HG02798 (cell line): ENCODE measurements around the gene C15orf62.

Experiments used
- ATAC-seq: cut with Tn5 transposase; IDR thresholded peaks from one replicate; pipeline ENCODE4 v1.9.1; 2021; ENCODE audit warnings: mild to moderate bottlenecking; ENCODE audit not compliant: unreplicated experiment, poor library complexity

The C15orf62 gene

DNA sequence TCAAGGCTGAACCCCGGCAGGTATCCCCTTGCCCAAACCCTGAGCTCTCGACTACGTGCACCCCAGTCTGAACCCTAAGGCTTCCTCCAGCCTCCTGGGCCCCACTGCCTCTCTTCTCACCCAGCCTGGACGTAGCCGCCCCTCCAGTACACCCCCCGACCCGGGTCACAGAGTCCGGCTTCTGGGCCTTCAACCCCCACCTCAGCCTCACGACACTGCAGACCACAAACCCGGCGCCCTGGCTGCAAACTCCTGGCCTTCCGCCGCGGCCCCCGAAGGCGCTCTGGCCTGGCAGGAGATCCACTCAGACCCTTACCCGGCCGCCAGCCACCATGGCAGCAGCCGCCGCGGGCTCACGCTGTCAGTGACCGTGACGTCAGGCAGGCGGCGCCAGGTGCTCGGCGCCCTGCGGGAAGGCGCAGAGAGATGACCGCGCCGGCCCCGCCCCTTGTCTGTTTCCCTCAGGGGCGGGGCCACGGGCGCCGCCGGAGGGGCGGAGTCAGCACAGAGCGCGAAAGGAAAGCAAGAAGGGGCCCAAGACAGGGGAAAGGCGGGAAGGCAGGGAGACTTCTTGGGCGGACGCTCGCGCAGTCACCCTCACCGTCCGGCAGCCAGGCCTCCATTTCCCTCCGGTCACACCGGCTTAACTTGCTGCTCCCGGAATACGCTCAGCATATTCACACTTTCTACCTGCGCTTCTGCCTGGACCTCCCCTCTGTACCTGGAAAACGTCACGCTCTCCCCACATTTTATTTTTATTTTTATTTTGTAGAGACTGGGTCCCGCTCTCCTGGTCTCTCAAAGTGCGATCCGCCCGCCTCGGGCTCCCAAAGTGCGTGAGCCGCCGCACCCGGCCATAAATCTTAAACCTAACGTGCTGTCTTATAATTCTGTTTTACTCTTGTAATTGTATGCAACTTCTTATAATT is 14.6 kb upstream of the C15orf62 start, which contains the start of gene RMDN3:
Gene RMDN3 (minus strand): TSS at position 372 of the 929 bp plus-strand sequence. CDS start 471 bp downstream, outside the sequence.
- ATAC-seq, result peak; percentile 88

DNA sequence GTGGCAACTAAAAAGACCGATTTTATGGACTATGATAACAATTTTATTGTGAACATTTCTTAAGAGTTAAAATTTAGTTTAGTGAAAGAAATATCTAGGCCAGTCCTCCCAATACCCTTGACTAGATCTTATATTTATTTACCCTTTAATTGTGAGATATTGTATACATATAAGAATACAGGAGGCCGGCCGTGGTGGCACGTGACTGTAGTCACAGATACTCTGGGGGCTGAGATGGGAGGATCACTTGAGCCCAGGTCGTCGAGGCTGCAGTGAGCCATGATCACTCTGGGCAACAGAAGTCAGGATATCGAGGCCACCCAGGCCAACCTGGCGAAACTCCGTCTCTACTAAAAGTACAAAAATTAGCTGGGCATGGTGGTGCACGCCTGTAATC is 14.0 kb upstream of the C15orf62 start:
- ATAC-seq, result no peak

DNA sequence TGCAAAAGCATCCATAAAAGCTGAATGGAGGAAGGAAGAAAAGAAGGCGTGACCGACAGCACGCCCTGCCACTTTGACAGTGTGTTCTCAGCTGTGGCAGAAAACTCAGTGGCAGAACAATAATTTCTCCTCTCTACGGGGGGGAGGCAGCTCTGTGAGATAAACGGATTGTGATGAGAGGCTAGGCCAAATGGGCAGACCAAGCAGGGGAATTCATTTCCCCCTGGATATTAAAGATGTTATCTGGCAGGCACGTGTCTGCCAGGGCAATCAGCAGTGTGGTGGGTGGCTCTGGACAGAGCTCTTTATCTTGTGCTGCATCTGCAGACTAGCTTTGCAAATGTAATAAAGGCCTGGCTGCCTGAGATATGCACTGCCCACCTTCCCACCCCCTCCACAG is 12.8 kb upstream of the C15orf62 start:
- ATAC-seq, result no peak

DNA sequence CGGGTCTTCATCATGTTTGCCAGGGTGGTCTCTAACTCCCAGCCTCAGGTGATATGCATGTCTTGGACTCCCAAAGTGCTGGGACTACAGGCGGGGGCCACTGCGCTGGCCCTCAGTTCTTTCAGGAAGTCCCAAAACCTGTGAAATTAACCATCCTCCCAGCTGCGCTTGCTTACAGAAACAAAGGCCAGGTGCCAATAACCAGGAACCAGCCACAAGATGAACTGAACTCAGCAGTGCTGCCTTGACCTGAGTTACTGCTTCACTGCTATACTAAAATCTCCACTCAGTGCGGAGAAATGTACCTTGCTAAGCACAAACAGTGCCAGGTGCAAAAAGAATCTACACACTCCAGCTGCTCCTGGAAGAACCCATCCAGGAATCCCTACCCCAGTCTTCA is 9.8 kb upstream of the C15orf62 start:
- no peak for ATAC-seq

DNA sequence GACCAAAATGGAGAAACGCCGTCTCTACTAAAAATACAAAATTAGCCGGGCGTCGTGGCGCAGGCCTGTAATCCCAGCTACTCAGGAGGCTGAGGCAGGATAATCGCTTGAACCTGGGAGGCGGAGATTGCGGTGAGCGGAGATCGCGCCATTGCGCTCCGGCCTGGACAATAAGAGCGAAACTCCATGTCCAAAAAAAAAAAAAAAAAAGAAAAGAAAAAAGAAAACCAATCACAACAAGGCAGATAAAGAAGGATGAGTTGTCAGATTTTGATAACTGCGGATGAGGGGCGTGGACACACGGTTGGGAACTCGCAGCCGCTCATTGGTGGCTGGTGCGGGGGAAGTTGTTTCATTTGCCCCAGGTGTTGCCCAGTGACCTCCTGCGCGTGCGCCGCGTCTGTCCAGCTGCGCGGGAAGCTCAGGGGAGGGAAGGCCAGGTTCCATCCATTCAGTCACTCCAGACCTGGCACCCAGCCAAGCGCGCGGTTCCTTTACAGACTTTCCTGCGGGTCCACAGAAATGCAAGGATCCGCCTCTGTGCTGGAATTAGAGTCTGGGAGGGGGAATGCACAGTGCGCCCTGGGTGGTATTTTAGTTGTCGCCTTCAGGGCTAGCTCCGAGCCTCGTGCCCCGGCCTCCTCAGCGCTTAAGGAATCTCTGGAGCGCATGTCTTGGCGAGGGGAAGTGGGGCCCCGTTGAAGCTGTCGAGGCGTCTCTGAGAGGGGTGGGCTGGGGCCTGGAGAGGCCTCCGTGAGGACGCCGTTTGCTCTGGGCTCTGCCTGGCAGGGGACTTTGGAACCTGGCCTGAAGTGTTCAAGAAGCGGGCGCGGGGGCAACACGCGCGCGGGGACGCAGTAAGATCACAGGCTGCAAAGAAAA is 6.6 kb upstream of the C15orf62 start:
- ATAC-seq, result no peak

DNA sequence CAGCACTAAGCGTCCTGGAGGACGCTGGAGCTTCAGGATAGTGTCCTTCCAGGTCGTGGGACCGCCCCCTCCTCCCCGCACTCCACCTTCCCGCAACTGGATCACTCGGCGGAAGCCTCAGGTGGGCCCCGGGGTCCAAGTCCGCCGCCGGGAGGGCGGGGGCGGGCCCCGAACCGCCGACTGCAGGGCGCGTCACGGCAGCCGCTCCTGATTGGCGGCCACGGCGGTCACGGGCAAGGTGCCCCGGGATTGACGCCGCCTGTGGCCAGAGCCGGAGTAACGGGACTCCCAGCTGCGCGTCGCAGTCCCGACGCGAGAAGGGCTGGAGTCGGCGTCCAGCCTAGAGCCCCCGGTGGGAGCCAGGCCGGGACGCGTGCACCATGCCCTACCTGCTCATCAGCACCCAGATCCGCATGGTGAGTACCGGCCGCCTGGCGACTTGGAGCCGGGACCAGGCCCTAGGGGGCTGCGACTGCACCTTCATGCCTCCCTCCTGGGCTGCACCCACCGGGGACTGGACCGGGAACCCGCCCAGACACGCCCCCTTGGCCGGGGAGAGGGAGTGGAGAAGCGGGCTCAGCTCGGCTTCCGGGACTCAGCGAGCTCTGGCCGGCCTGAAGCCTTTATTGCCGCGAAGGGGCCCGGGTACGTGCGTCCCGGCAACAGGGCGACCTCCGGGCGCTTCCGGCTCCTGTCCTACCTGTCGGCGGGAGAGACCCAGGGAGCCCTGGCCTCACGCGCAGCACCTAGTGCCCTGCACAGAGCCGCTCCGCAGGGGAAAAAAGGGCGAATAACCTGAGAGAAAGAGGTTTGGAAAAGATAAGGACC is 5.8 kb upstream of the C15orf62 start, which contains the start of gene GCHFR:
Gene GCHFR (plus strand): TSS at position 268 of the 828 bp plus-strand sequence. CDS start 113 bp downstream, at position 381.
- peak; percentile 66 for ATAC-seq

DNA sequence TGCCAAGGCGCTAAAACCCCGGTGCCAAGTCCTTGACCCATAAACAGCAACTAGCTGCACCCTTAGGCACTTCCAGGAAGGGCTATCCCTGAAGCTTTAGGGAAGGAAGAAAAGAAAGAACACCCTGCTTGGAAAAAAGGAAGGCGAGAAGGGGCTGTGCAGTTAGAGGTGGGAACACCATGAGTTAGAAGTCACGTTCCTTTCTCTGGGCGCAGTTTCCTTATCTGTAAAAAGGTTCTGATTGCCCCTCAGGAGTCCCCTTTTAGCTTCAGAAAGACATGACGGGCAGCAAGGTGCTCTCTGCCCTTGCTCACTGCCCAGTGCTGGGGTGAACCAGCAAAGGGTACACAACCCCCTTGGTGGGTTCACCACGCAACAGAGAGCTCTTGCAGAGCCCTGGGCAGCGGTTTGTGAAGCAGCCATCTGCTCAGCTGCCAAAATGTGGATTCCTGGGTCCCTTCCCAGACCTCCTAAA is 5.1 kb upstream of the C15orf62 start:
- ATAC-seq, result no peak

DNA sequence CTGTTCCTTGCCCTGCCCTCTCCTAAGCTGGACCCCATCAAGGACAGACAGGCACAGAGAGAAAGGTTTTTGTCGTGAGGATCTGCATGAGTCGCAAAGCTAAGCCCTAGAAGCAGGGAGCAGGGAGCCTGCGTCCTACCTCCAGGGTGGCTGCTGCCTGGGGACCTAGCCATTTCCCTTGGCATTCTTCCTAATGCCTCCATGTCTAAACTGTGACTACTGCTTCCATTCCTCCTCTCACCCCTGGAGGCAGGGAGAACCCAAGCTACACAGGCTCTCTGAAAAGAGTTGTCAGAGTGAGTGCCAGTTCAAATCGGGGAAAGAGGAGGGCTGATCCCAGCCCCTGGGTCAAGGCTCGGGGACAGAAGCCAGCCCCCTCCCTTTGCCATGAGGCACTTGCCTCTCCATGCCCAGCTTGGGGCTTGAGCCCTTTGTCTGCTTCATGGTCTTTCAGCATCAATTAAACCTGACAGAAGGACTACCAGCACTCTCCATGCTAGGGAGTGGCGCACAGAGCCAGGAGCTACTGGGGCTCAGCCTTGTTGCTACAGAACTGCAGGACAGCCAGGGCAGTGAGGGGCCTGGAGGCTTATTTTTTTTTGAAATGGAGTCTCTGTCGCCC is 3.5 kb upstream of the C15orf62 start:
- ATAC-seq, result no peak

DNA sequence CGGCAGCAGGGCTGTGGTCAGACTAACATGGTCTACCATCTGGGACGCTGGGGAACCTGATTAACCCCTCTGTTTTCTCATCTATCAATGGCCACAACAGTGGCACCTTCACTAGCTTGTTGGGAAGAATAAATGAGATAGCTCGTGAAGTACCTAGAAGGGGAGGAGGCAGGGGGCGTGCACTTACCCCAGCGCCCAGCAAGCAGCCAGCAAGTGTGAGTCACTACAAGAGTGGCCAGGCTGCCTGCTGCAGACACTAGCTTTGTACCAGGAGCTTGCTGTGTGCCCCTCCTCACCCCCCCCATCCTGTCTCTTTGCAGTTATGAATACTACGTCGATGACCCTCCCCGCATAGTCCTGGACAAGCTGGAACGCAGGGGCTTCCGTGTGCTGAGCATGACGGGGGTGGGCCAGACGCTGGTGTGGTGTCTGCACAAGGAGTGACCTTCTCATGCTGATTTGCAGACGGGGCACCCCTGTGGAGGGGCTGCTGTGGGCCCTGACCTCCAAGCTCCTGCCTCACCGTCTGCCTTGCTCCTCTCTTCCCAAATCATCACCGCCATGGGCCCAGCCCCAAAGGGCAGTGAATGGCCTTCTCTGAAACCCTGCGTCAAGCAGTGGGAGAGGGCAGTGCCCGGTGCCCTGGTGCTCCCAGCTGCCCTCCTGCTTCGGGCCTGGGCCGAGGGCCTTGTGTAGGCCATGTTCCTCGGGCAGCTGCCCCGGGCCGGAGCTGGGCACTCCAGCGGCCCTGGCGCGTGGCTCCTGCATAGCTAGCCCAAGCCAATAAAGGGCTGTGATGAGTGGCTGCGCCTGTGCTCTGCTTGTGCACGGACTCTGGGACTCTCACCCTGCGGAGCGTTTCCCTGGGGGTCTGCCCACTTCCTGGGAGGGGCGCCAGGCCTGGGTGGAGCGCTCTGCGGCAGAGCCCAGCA is 2.6 kb upstream of the C15orf62 start:
- ATAC-seq, result no peak

DNA sequence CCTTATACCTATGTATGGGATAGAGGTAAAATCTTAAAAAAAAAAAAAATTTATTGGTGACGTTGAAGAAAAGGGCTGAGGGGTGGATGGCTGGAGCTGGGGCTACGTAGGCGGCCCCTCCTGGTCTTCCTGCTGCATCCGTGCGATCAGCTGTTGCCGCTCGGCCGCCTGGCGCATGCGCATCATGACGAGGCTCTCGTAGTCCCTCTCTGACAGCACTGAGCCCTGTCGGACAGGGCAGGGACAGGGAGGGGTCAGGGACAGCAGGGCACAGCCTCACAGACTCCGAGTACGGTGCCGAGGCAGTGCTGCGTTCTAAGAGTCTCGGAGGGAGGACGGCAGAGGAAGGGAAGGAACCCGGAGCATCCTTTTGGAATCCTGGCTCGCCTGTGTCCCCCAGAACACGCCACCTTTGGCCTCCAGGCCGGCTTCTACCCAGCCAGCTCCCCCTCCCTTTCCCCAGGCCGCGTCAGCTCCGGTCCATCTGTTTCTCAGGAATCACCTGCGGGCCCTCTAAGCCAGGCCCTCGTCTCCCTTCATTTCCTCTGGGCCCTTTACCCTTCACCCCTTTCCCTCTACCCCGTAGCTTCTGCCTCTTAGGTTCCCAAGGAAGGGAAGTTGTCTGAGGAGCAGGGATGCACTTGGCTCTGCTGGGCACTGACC is 1.8 kb upstream of the C15orf62 start:
- ATAC-seq, result no peak

DNA sequence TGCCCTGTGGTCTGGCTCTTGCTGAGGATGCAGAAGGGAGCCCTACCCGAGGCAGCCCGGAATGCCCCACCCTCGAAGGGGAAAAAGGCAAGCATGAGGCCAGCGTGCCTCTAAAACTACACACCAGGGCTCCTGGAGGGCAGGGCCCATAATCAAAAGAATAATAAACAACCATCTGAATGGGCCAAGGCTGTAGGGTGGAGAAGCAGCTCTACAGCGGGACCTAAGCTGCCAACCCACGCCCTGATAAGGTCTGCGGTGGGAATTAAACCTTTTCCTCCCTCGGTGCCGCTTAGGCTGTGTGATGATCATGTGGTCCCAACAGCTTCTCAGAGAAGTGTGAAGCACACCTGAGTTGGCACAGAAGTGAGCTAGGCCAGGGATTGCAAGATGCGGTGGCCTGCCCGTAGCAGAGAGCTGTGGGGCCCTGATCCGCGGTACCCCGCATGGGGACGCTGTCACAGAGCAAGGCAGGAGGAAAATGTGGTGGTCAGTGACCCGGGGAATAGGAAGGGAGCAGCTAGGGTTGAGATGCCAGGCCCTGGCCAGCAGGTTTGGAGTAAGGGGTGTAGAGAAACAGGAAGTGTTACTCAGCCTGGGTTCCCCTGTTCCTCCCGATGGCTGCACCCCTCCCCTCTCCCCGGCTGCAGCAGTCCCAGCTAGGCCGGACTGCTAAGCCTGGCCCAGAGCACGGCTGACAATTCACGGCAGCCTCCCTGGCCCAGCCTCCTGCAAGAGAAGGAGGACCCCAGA is 1.1 kb upstream of the C15orf62 start:
- ATAC-seq, result peak; percentile 3

DNA sequence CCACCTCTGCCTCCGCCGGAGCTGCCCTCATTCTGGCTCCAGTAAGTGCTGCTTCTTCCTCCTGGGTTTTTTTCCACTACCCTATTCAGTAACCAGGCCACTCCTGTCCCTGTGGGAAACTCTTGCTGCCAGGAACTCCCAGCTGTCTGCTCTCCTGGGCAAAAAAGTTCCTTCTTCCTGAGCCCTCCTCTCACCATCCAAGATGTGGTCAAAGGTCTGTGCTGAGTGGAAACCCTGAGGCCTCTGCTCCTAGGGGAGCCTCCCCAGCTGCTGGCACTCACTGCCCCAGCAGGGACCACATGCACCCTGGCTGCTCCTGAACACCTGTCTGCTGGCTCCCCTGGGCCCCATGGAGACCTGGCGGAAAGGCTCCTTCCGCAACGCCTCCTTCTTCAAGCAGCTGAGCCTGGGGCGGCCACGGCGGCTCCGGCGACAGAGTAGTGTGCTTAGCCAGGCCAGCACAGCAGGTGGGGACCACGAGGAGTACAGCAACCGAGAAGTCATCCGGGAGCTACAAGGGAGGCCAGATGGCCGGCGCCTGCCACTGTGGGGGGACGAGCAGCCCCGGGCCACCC is 454 bp downstream of the C15orf62 start:
- ATAC-seq, result no peak

DNA sequence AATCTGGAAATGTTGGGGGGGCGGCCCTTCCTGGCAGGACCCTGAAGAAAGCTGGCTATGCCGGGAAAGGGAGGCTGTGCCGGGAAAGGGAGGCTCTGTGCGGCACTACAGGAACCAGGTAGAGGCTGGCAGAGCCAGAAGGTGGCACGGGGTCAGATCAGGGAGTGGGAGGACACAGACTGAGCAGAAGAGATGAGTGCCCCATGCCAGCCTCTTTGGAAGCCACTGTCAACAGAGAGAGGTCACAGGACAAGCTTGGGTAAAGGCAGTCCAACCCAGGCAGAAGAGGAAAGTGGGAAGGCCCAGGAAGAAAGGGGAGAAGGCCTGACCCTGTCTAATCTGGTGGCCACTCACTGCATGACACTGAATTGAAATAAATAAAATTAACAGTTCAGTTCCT is 1.5 kb downstream of the C15orf62 start:
- ATAC-seq, result no peak

DNA sequence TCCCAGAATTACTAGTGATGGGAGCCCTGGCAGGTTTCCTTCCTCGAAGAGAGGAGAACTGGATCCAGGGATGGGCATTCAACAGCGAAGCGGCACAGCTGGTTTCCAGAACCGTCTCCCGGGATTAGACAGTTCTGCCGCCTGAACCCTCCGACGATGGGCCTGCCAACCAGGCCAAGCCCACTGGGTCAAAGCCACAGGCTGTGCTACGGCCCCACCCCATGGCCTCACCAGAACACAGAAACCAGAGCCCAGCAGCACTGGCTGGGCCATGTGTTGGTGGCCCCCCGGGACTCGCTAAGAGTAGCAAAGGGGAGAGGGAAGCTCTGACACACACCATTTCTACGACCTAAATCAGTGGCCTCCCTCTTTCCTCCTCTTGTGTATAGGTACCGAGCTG is 2.2 kb downstream of the C15orf62 start:
- no peak for ATAC-seq

DNA sequence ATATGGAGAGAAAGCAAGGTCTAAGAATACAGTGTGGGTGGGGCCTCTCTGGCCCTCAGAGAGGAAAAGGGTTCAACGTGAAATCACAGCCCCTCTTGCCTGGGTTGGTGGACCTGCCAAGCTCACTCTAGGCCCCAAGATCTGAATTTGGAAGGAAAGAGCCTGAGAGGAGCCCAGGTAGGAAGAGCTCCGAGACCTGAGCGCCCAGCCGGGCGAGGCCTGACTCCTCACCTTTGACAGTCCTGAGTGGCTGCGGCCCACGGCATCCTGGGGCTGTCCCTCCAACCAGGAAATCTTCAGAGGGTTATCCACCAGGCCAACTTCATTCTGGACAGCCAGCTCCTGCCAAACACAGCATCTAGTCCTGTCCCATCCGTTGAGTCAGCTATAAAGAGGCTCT is 3.7 kb downstream of the C15orf62 start:
- no peak for ATAC-seq

DNA sequence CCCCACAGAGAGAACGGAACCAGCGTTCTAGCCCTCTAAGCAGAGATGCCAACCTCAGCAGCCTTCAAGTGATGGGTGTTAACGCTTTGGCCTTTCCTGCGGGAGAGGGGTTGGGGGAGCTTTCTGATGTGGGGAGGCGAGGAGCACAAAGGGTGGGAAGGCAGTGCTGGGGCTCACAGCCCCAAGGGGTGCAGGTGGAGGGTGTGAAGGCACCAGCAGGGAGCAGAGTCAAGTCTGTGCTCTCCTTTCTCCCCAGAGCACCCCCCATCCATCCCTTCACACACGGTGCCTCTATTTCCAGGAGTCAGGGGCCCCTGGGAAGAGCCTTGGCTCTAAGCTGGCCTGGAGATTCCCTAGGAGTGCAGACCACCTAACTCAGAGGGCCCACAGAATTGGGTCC is 4.1 kb downstream of the C15orf62 start:
- no peak for ATAC-seq

DNA sequence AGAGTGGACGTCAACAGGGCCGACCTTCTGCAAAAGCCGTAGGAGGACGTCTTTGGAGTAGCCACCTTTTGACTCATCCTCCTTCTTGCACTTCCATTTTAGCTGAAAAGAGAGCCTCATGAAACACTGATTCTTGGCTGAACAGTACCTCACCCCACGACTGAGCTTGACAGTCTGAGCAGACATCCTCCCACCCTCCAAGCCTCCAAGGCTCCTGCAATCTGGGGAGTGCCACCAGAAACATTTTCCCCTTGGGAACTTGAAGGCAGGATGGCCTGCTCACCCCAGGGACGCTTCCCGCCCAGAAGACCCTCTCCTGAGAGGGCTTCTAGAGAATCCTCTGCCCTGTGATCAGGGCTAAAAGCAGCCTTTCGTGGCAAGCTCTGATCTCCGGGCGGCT is 5.2 kb downstream of the C15orf62 start:
- no peak for ATAC-seq
